ENCODE measurements around the gene NGLY1. TPM values are rescaled to one million over a fixed set of nuclear protein-coding genes. Genes with fewer than 3 reads are reported as not detected.

Gene NGLY1
- total RNA-seq, 2 experiments from 2014 or later: 88.1 to 142 TPM

GRCh38 chr3:25695731-25696420 is 87.4 kb downstream of the NGLY1 start:
- Histone ChIP-seq H3K27ac (ENCODE audit: low read depth, low read length, poor library complexity, severe bottlenecking) (no peak overlapping the region), H3K79me2 (ENCODE audit: insufficient read depth, low read depth, low read length) (no peaks in the 10 kb centered on the region), H3K4me2 (ENCODE audit: low read length) (no peak overlapping the region), H4K20me1 (ENCODE audit: insufficient read depth, low read length) (no peaks in the 10 kb centered on the region), H3K4me3 (ENCODE audit: low read depth, low read length, poor library complexity, severe bottlenecking) (no peak overlapping the region), H3K9me2 (ENCODE audit: insufficient read depth, low read length) (no peaks in the 10 kb centered on the region), H3K9me3 (ENCODE audit: low read length) (no peaks in the 10 kb centered on the region), H3K36me3 (ENCODE audit: insufficient read depth, low read length) (no peaks in the 10 kb centered on the region), H2AFZ (ENCODE audit: low read length) (no peak overlapping the region), H3K4me1 (ENCODE audit: insufficient read depth, low read length, poor library complexity, severe bottlenecking) (no peaks in the 10 kb centered on the region)
- no peak for DNase-seq (ENCODE audit: low spot score)
- intact Hi-C loops (cut with micrococcal nuclease; ENCODE audit: unreplicated experiment): no loop called here
- ChIA-PET POLR2A (interaction anchor here (1.2 to 1.8 kb wide), 3 partner anchors 11 to 84 kb away, joined by 3 to 5 read pairs (median 3); no protein-coding TSS in a partner anchor), CTCF (ENCODE audit: unreplicated experiment) (no interaction called here)
- no TSS peak for BruUV-seq (replicated peaks)
- TF ChIP-seq EZH2phosphoT487 (IDR thresholded peaks at IDR 0.05; ENCODE audit: borderline replicate concordance, low read depth, low read length): no peak
- no peak for TF ChIP-seq CTCF (conservative IDR thresholded peaks at IDR 0.05; ENCODE audit: low read length)

DNA sequence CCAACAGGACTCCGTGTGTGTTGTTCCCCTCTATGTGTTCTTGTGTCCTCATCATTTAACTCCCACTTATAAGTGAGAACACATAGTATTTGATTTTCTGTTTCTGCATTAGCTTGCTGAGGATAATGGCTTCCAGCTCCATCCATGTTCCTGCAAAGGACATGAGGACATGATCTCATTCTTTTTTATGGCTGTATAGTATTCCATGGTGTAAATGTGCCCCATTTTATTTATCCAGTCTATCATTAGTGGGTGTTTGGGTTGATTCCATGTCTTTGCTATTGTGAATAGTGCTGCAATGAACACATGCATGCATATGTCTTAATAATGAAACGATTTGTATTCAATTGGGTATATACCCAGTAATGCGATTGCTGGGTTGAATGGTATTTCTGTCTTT is 90.0 kb downstream of the NGLY1 start:
- Histone ChIP-seq H3K36me3 (ENCODE audit: insufficient read depth, low read length) (no peaks in the 10 kb centered on the region), H3K9me3 (ENCODE audit: low read length) (no peaks in the 10 kb centered on the region), H3K4me2 (ENCODE audit: low read length) (no peak overlapping the region), H3K79me2 (ENCODE audit: insufficient read depth, low read depth, low read length) (no peaks in the 10 kb centered on the region), H3K27ac (ENCODE audit: low read depth, low read length, poor library complexity, severe bottlenecking) (no peak overlapping the region), H2AFZ (ENCODE audit: low read length) (no peak overlapping the region), H4K20me1 (ENCODE audit: insufficient read depth, low read length) (no peaks in the 10 kb centered on the region), H3K4me3 (ENCODE audit: low read depth, low read length, poor library complexity, severe bottlenecking) (no peak overlapping the region), H3K4me1 (ENCODE audit: insufficient read depth, low read length, poor library complexity, severe bottlenecking) (no peaks in the 10 kb centered on the region), H3K9me2 (ENCODE audit: insufficient read depth, low read length) (no peaks in the 10 kb centered on the region)
- CTCF ChIA-PET (ENCODE audit: unreplicated experiment): no interaction called here
- no peak for DNase-seq (ENCODE audit: low spot score)
- POLR2A ChIA-PET: no interaction called here
- TF ChIP-seq EZH2phosphoT487 (IDR thresholded peaks at IDR 0.05; ENCODE audit: borderline replicate concordance, low read depth, low read length) (no peak), CTCF (conservative IDR thresholded peaks at IDR 0.05; ENCODE audit: low read length) (no peak)
- intact Hi-C loops (cut with micrococcal nuclease; ENCODE audit: unreplicated experiment): no loop called here
- BruUV-seq (replicated peaks): no TSS peak

DNA sequence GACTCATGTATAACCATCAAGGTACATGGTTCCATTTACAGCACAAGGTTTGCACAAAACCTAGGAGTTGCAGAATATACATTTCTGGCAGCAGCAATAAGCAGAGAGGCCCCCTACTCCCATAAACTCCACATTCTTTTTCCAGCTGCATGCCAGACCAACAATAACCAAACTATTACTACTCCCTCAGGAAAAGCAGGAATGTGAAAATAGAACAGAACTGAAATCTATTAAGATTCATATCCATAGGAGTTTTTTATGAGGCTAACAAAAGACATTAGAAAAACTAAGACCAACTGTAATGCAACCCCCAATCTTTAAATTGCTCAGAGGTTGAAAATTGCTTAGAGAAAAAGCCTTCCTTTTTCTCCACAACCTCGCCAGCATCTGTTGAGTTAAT is 90.9 kb downstream of the NGLY1 start:
- CTCF ChIA-PET (ENCODE audit: unreplicated experiment): no interaction called here
- TF ChIP-seq EZH2phosphoT487 (IDR thresholded peaks at IDR 0.05; ENCODE audit: borderline replicate concordance, low read depth, low read length): no peak
- TF ChIP-seq CTCF (conservative IDR thresholded peaks at IDR 0.05; ENCODE audit: low read length): no peak
- H3K79me2 ChIP-seq (ENCODE audit: insufficient read depth, low read depth, low read length): no peaks in the 10 kb centered on the region
- H3K36me3 ChIP-seq (ENCODE audit: insufficient read depth, low read length): no peaks in the 10 kb centered on the region
- DNase-seq (ENCODE audit: low spot score): no peak
- POLR2A ChIA-PET: no interaction called here
- no peaks in the 10 kb centered on the region for H3K4me1 ChIP-seq (ENCODE audit: insufficient read depth, low read length, poor library complexity, severe bottlenecking)
- H2AFZ ChIP-seq (ENCODE audit: low read length): no peak overlapping the region
- intact Hi-C loops (cut with micrococcal nuclease; ENCODE audit: unreplicated experiment): no loop called here
- H4K20me1 ChIP-seq (ENCODE audit: insufficient read depth, low read length): no peaks in the 10 kb centered on the region
- H3K9me2 ChIP-seq (ENCODE audit: insufficient read depth, low read length): no peaks in the 10 kb centered on the region
- no peaks in the 10 kb centered on the region for H3K9me3 ChIP-seq (ENCODE audit: low read length)
- BruUV-seq (replicated peaks): no TSS peak
- H3K4me3 ChIP-seq (ENCODE audit: low read depth, low read length, poor library complexity, severe bottlenecking): no peak overlapping the region
- H3K27ac ChIP-seq (ENCODE audit: low read depth, low read length, poor library complexity, severe bottlenecking): no peak overlapping the region
- no peak overlapping the region for H3K4me2 ChIP-seq (ENCODE audit: low read length)
